WTC11 (cell line): Measurements from ENCODE around the gene MRNIP. TPM values are rescaled to one million over a fixed set of nuclear protein-coding genes. Genes with fewer than 3 reads are reported as not detected.

Experiments
- ATAC-seq: fragments of 200-7000 bp; cut with Tn5 transposase; 2 replicates; pipeline ENCODE4 v1.10.0; 2021; ENCODE audit warnings: mild to moderate bottlenecking, moderate library complexity
- CTCF ChIA-PET: fragments of 300-600 bp; sonication (Branson Sonifier 250); formaldehyde crosslinking; loops from one replicate; lab custom pipeline; 2021; ENCODE audit warnings: antibody characterized with exemption; lab: Charles Lee
- POLR2A ChIA-PET: fragments of 350-600 bp; sonication (Branson Sonifier 250); formaldehyde crosslinking; loops from one replicate; lab custom pipeline; 2021; ENCODE audit warnings: antibody characterized with exemption; lab: Charles Lee
- DNase-seq: peaks from one replicate; pipeline ENCODE4 v3.0.0; 2021; ENCODE audit warnings: low spot score
- H3K27ac Mint-ChIP-seq: 2 replicates; pipeline ENCODE4 v1.8.0; 2021; ENCODE audit warnings: mixed read lengths
- H3K27me3 Mint-ChIP-seq: 2 replicates; pipeline ENCODE4 v1.8.0; 2021; ENCODE audit warnings: low read depth, mild to moderate bottlenecking, moderate library complexity, mixed read lengths
- H3K36me3 Mint-ChIP-seq: 2 replicates; pipeline ENCODE4 v1.8.0; 2021; ENCODE audit warnings: mixed read lengths
- H3K4me1 Mint-ChIP-seq: 2 replicates; pipeline ENCODE4 v1.8.0; 2022; ENCODE audit warnings: mixed read lengths
- H3K4me3 Mint-ChIP-seq: 2 replicates; pipeline ENCODE4 v1.8.0; 2021; ENCODE audit warnings: mild to moderate bottlenecking, moderate library complexity, mixed read lengths
- H3K9me3 Mint-ChIP-seq: 2 replicates; pipeline ENCODE4 v1.8.0; 2021; ENCODE audit warnings: mixed read lengths
- ATF1 ChIP-seq: sonication (generic); formaldehyde crosslinking; IDR thresholded peaks from 2 replicates; pipeline ENCODE4 v1.8.1; 2023; ENCODE audit warnings: mild to moderate bottlenecking, moderate library complexity, missing genetic modification reagents
- ATF6 ChIP-seq: sonication (generic); formaldehyde crosslinking; IDR thresholded peaks from 2 replicates; pipeline ENCODE4 v1.8.1; 2023; ENCODE audit warnings: mild to moderate bottlenecking, missing genetic modification reagents
- CREM ChIP-seq: sonication (generic); formaldehyde crosslinking; IDR thresholded peaks from 2 replicates; pipeline ENCODE4 v1.8.1; 2022; ENCODE audit warnings: mild to moderate bottlenecking, missing genetic modification reagents, moderate library complexity
- CTCF ChIP-seq: fragments of 200-600 bp; IDR thresholded peaks from 2 replicates; pipeline ENCODE4 v1.8.0; 2022; ENCODE audit warnings: antibody characterized with exemption
- ELF4 ChIP-seq: sonication (generic); formaldehyde crosslinking; IDR thresholded peaks from 2 replicates; pipeline ENCODE4 v1.8.1; 2022; ENCODE audit warnings: low read depth, mild to moderate bottlenecking, moderate library complexity, missing genetic modification reagents
- FOXJ3 ChIP-seq: sonication (generic); formaldehyde crosslinking; IDR thresholded peaks from 2 replicates; pipeline ENCODE4 v1.9.0; 2021; ENCODE audit warnings: missing genetic modification reagents, mild to moderate bottlenecking, borderline replicate concordance
- FOXK1 ChIP-seq: sonication (generic); formaldehyde crosslinking; IDR thresholded peaks from 2 replicates; pipeline ENCODE4 v1.8.0; 2022; ENCODE audit warnings: mild to moderate bottlenecking, moderate library complexity, missing genetic modification reagents
- FOXP1 ChIP-seq: sonication (generic); formaldehyde crosslinking; IDR thresholded peaks from 2 replicates; pipeline ENCODE4 v1.8.0; 2022; ENCODE audit warnings: missing genetic modification reagents, mild to moderate bottlenecking, moderate library complexity, borderline replicate concordance
- FOXP4 ChIP-seq: sonication (generic); formaldehyde crosslinking; IDR thresholded peaks from 2 replicates; pipeline ENCODE4 v1.8.0; 2022; ENCODE audit warnings: mild to moderate bottlenecking, missing genetic modification reagents
- IRF2 ChIP-seq: sonication (generic); formaldehyde crosslinking; IDR thresholded peaks from 2 replicates; pipeline ENCODE4 v1.8.0; 2022; ENCODE audit warnings: low read depth, missing genetic modification reagents, borderline replicate concordance
- KAT7 ChIP-seq: sonication (generic); formaldehyde crosslinking; IDR thresholded peaks from 2 replicates; pipeline ENCODE4 v1.8.1; 2023; ENCODE audit warnings: missing genetic modification reagents, mild to moderate bottlenecking, borderline replicate concordance
- MLX ChIP-seq: sonication (generic); formaldehyde crosslinking; IDR thresholded peaks from 2 replicates; pipeline ENCODE4 v1.8.1; 2023; ENCODE audit warnings: mild to moderate bottlenecking, missing genetic modification reagents, moderate library complexity
- MXD4 ChIP-seq: fragments of 250-450 bp; sonication (Bioruptor Pico); IDR thresholded peaks from 2 replicates; pipeline ENCODE4 v1.8.0; 2021; ENCODE audit warnings: mild to moderate bottlenecking, moderate library complexity, borderline replicate concordance
- NR3C1 ChIP-seq: sonication (generic); formaldehyde crosslinking; conservative IDR thresholded peaks from 2 replicates; pipeline ENCODE4 v1.8.1; 2023; ENCODE audit warnings: low read depth, mild to moderate bottlenecking, missing genetic modification reagents
- OVOL2 ChIP-seq: fragments of 250-450 bp; sonication (Bioruptor Pico); IDR thresholded peaks from 2 replicates; pipeline ENCODE4 v1.9.0; 2021; ENCODE audit warnings: mild to moderate bottlenecking, borderline replicate concordance
- RELA ChIP-seq: sonication (generic); formaldehyde crosslinking; IDR thresholded peaks from 2 replicates; pipeline ENCODE4 v1.8.1; 2022; ENCODE audit warnings: missing genetic modification reagents, mild to moderate bottlenecking, borderline replicate concordance
- SOX15 ChIP-seq: fragments of 250-450 bp; sonication (Bioruptor Pico); IDR thresholded peaks from 2 replicates; pipeline ENCODE4 v1.9.0; 2021; ENCODE audit warnings: mild to moderate bottlenecking
- SP1 ChIP-seq: sonication (generic); formaldehyde crosslinking; conservative IDR thresholded peaks from 2 replicates; pipeline ENCODE4 v1.8.1; 2022; ENCODE audit warnings: missing genetic modification reagents
- TEAD4 ChIP-seq: sonication (generic); formaldehyde crosslinking; IDR thresholded peaks from 2 replicates; pipeline ENCODE4 v1.8.0; 2022; ENCODE audit warnings: mild to moderate bottlenecking, missing genetic modification reagents
- TP53 ChIP-seq: sonication (generic); formaldehyde crosslinking; IDR thresholded peaks from 2 replicates; pipeline ENCODE4 v1.8.1; 2023; ENCODE audit warnings: mild to moderate bottlenecking, missing genetic modification reagents
- ZBTB21 ChIP-seq: sonication (generic); formaldehyde crosslinking; IDR thresholded peaks from 2 replicates; pipeline ENCODE4 v1.8.1; 2023; ENCODE audit warnings: mild to moderate bottlenecking, missing genetic modification reagents, borderline replicate concordance
- ZNF138 ChIP-seq: sonication (generic); formaldehyde crosslinking; conservative IDR thresholded peaks from 2 replicates; pipeline ENCODE4 v1.8.1; 2022; ENCODE audit warnings: mild to moderate bottlenecking, moderate library complexity, missing genetic modification reagents
- ZNF219 ChIP-seq: sonication (generic); formaldehyde crosslinking; IDR thresholded peaks from 2 replicates; pipeline ENCODE4 v1.8.0; 2023; ENCODE audit warnings: missing genetic modification reagents, mild to moderate bottlenecking, borderline replicate concordance
- ZNF396 ChIP-seq: fragments of 250-450 bp; sonication (Bioruptor Pico); IDR thresholded peaks from 2 replicates; pipeline ENCODE4 v1.8.0; 2021; ENCODE audit warnings: mild to moderate bottlenecking, moderate library complexity, borderline replicate concordance
- ZNF416 ChIP-seq: fragments of 250-450 bp; sonication (Bioruptor Pico); IDR thresholded peaks from 2 replicates; pipeline ENCODE4 v1.9.0; 2021; ENCODE audit warnings: mild to moderate bottlenecking, inconsistent platforms
- ZNF423 ChIP-seq: fragments of 250-450 bp; sonication (Bioruptor Pico); IDR thresholded peaks from 2 replicates; pipeline ENCODE4 v2.1.2; 2022; ENCODE audit warnings: mild to moderate bottlenecking, moderate library complexity
- ZNF512 ChIP-seq: sonication (generic); formaldehyde crosslinking; IDR thresholded peaks from 2 replicates; pipeline ENCODE4 v1.8.1; 2022; ENCODE audit warnings: missing genetic modification reagents, borderline replicate concordance
- ZNF671 ChIP-seq: fragments of 250-450 bp; sonication (Bioruptor Pico); IDR thresholded peaks from 2 replicates; pipeline ENCODE4 v1.8.0; 2021; ENCODE audit warnings: mild to moderate bottlenecking
- ZSCAN18 ChIP-seq: fragments of 250-450 bp; sonication (Bioruptor Pico); IDR thresholded peaks from 2 replicates; pipeline ENCODE4 v2.1.2; 2022; ENCODE audit warnings: mild to moderate bottlenecking, moderate library complexity
- total RNA-seq: library from RNA; stranded (reverse); gene quantifications from 3 replicates; pipeline ENCODE4 v1.2.3, GENCODE V29; 2021

The MRNIP gene
- total RNA-seq, 1 experiment from 2014 or later = 42.0 TPM

- CTCF ChIA-PET = interaction anchor here (0.5 to 2.5 kb wide), 6 partner anchors 10 to 77 kb away, joined by 3 to 20 read pairs (median 4); no protein-coding TSS in a partner anchor
- no peak for TF ChIP-seq FOXP1 (CRISPR knock-in tag)
- TF ChIP-seq FOXP4 (CRISPR knock-in tag) = no peak
- TF ChIP-seq IRF2 = no peak
- TF ChIP-seq SOX15 (CRISPR knock-in tag) = no peak
- no peak for TF ChIP-seq MLX (CRISPR knock-in tag)
- no peak for TF ChIP-seq ZNF512 (CRISPR knock-in tag)
- no peak for TF ChIP-seq TEAD4 (CRISPR knock-in tag)
- no peak for TF ChIP-seq SP1
- TF ChIP-seq ZBTB21 (CRISPR knock-in tag) = no peak
- TF ChIP-seq CREM (CRISPR knock-in tag) = no peak
- TF ChIP-seq CTCF = no peak
- TF ChIP-seq ZNF138 (CRISPR knock-in tag) = no peak
- no peak for TF ChIP-seq NR3C1 (CRISPR knock-in tag)
- no peak for TF ChIP-seq ZSCAN18 (CRISPR knock-in tag)
- TF ChIP-seq ZNF423 (CRISPR knock-in tag) = peak; percentile 0; the same call in 1 of the 2 replicates
- peak; percentile 83 for TF ChIP-seq FOXK1 (CRISPR knock-in tag)
- no peak for TF ChIP-seq ATF6 (CRISPR knock-in tag)
- no peak for TF ChIP-seq MXD4 (CRISPR knock-in tag)
- 0 out of 2 replicates have a peak, but pooled peaks have one; percentile 8 for TF ChIP-seq ATF1 (CRISPR knock-in tag)
- no peak for TF ChIP-seq ZNF219 (CRISPR knock-in tag)
- no peak for TF ChIP-seq ZNF671
- no peak for TF ChIP-seq ELF4 (CRISPR knock-in tag)
- no peak for TF ChIP-seq OVOL2 (CRISPR knock-in tag)
- TF ChIP-seq KAT7 (CRISPR knock-in tag) = 0 out of 2 replicates have a peak, but pooled peaks have one; percentile 55
- no peak for TF ChIP-seq ZNF396 (CRISPR knock-in tag)
- no peak for TF ChIP-seq FOXJ3 (CRISPR knock-in tag)
- TF ChIP-seq TP53 (CRISPR knock-in tag) = no peak
- no peak for TF ChIP-seq RELA (CRISPR knock-in tag)
- no peak for TF ChIP-seq ZNF416
Measured at GRCh38 chr5:179821298-179822058, 37.1 kb downstream of the MRNIP start.

More at GRCh38 chr5:179821298-179822058, 37.1 kb downstream of the MRNIP start:
- Mint-ChIP-seq H3K4me3 (peak overlapping the region; percentile 87), H3K27ac (peak overlapping the region; percentile 63; the same call in 1 of the 2 replicates), H3K36me3 (peaks cover 32% of the 10 kb centered on the region), H3K27me3 (peaks cover 12% of the 10 kb centered on the region), H3K4me1 (peaks cover 33% of the 10 kb centered on the region), H3K9me3 (no peaks in the 10 kb centered on the region)
- DNase-seq (peak; percentile 76), ATAC-seq (peak; percentile 68)
- POLR2A ChIA-PET = interaction anchor here (0.9 to 1.7 kb wide), 2 partner anchors 15 to 24 kb away, joined by 3 to 4 read pairs; partner anchors contain the start of gene MGAT4B
